Lower leg skin (tissue), 3 donors: ENCODE data around the gene ITGA6.

Experiments
- CTCF ChIP-seq, 3 donors: fragments of 450-650 bp; IDR thresholded peaks; one replicate each; pipeline ENCODE4 v1.5.1; 2016; ENCODE audit warnings: antibody characterized with exemption in 3 of 3, mild to moderate bottlenecking in 3 of 3, moderate library complexity in 2 of 3
- POLR2A ChIP-seq, 2 donors: fragments of 450-650 bp; IDR thresholded peaks; one replicate each; pipeline ENCODE4 v1.6.1; 2016 to 2017; ENCODE audit warnings: antibody characterized with exemption in 2 of 2, mild to moderate bottlenecking in 1 of 2, moderate library complexity in 1 of 2

DNA sequence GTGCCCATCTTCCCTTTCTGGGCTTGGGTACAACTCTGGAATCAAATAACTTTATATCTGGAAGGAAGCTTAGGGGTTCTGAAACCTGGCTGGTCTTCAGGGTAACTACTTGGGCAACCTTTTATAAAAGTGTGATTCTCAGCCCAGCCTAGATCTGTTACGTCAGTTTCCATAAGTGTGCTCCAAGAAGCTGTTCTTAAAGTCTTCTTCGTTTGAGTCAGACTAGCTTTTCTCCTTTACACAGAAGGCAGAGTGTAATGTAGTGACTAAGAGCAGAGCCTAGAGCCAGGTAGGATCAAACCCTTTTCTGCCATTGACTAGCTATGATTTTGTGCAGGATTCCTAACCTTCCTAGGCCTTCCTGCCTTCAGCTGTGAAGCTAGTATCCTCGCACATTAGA is 5.8 kb downstream of the ITGA6 start:
- TF ChIP-seq CTCF (IDR thresholded peaks at IDR 0.05) (no peak), POLR2A (IDR thresholded peaks at IDR 0.05) (no peak)
